SU-DHL-6 (cell line): ENCODE measurements around the gene GSN.

Experiments used
- H2AFZ ChIP-seq: fragments of 200-600 bp; sonication (generic); 2 replicates; pipeline ENCODE4 v1.6.1; 2014; ENCODE audit warnings: low read depth, mild to moderate bottlenecking, moderate library complexity, mixed read lengths, antibody characterized with exemption, low read length; ENCODE audit not compliant: severe bottlenecking
- H3F3A ChIP-seq: fragments of 200-600 bp; shearing (Covaris generic); 2 replicates; pipeline ENCODE4 v1.6.0; 2016; ENCODE audit warnings: antibody characterized with exemption, mild to moderate bottlenecking; ENCODE audit not compliant: insufficient read depth
- H3K27ac ChIP-seq: fragments of 200-600 bp; sonication (generic); 2 replicates; pipeline ENCODE4 v1.5.1; 2016; ENCODE audit warnings: low read depth, mild to moderate bottlenecking, low read length, moderate library complexity, mixed read lengths
- H3K27me3 ChIP-seq: fragments of 200-600 bp; sonication (generic), shearing (Covaris generic); 2 replicates; pipeline ENCODE4 v1.6.0; 2014; ENCODE audit warnings: mild to moderate bottlenecking, low read length
- H3K36me3 ChIP-seq: fragments of 200-600 bp; sonication (generic); 2 replicates; pipeline ENCODE4 v1.6.1; 2014; ENCODE audit warnings: mild to moderate bottlenecking, low read length, mixed read lengths
- H3K4me2 ChIP-seq: fragments of 300-600, 200-600 bp; shearing (Covaris generic), sonication (generic); 2 replicates; pipeline ENCODE4 v1.6.0; 2014; ENCODE audit warnings: low read length, low read depth, mild to moderate bottlenecking; ENCODE audit not compliant: poor library complexity, severe bottlenecking
- H3K4me3 ChIP-seq: fragments of 200-600 bp; sonication (generic); 2 replicates; pipeline ENCODE4 v1.5.1; 2014; ENCODE audit warnings: antibody characterized with exemption, low read length, mild to moderate bottlenecking, mixed read lengths; ENCODE audit not compliant: insufficient read depth, poor library complexity, severe bottlenecking
- H3K79me2 ChIP-seq: fragments of 200-600 bp; sonication (generic); 2 replicates; pipeline ENCODE4 v1.6.1; 2014; ENCODE audit warnings: mild to moderate bottlenecking, low read length, moderate library complexity; ENCODE audit not compliant: insufficient read depth
- H3K9ac ChIP-seq: fragments of 200-600 bp; sonication (generic); 2 replicates; pipeline ENCODE4 v1.7.0; 2014; ENCODE audit warnings: mild to moderate bottlenecking, low read length
- H3K9me2 ChIP-seq: fragments of 200-600 bp; sonication (generic); replicated peaks from 2 replicates; pipeline ENCODE4 v1.6.1; 2014; ENCODE audit warnings: low read length; ENCODE audit not compliant: insufficient read depth
- H3K9me3 ChIP-seq: fragments of 200-600 bp; sonication (generic); 2 replicates; pipeline ENCODE4 v1.6.1; 2014; ENCODE audit warnings: low read length, mixed read lengths; ENCODE audit not compliant: insufficient read depth
- H4K20me1 ChIP-seq: fragments of 200-600 bp; sonication (generic); 2 replicates; pipeline ENCODE4 v1.6.1; 2014; ENCODE audit warnings: low read depth, mild to moderate bottlenecking, antibody characterized with exemption, low read length, moderate library complexity, mixed read lengths
- EZH2phosphoT487 ChIP-seq: fragments of 200-600 bp; sonication (generic), shearing (Covaris generic); conservative IDR thresholded peaks from 2 replicates; pipeline ENCODE4 v1.6.1; 2018; ENCODE audit warnings: mild to moderate bottlenecking, antibody characterized with exemption, low read length, moderate library complexity, mixed read lengths
- TF ChIP-seq, protein P1 (sequence below): fragments of 200-600 bp; sonication (generic); IDR thresholded peaks from one replicate; pipeline ENCODE4 v1.5.1; 2017; ENCODE audit warnings: antibody characterized with exemption, mild to moderate bottlenecking, low read length, moderate library complexity; ENCODE audit not compliant: insufficient read depth, poor library complexity, severe bottlenecking

GSN gene

DNA sequence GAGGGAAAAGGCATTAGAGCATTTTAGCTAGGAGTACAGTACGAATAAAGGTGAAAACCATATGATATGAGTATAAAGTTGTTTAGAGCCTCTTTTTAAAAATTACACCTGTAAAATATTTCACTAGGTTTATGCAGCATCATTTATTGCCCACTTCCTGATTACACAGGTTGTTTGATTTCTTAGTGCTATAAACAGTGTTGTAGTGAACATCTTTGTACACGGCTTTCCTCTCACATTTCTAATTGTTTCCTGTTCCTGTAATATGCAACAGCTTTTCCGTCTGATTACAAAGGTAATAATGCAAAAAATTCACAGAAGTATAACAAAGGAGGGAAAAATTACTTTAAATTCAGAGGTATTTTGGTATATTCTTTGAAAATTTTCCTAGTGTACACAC, 89.0 kb downstream of the GSN start:
- TF ChIP-seq, protein P1, sequence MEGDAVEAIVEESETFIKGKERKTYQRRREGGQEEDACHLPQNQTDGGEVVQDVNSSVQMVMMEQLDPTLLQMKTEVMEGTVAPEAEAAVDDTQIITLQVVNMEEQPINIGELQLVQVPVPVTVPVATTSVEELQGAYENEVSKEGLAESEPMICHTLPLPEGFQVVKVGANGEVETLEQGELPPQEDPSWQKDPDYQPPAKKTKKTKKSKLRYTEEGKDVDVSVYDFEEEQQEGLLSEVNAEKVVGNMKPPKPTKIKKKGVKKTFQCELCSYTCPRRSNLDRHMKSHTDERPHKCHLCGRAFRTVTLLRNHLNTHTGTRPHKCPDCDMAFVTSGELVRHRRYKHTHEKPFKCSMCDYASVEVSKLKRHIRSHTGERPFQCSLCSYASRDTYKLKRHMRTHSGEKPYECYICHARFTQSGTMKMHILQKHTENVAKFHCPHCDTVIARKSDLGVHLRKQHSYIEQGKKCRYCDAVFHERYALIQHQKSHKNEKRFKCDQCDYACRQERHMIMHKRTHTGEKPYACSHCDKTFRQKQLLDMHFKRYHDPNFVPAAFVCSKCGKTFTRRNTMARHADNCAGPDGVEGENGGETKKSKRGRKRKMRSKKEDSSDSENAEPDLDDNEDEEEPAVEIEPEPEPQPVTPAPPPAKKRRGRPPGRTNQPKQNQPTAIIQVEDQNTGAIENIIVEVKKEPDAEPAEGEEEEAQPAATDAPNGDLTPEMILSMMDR, result no peak
- TF ChIP-seq EZH2phosphoT487, result no peak
- Histone ChIP-seq H3K27ac (no peak overlapping the region), H3F3A (no peaks in the 10 kb centered on the region), H2AFZ (no peak overlapping the region), H3K9me3 (no peaks in the 10 kb centered on the region), H3K27me3 (no peaks in the 10 kb centered on the region), H3K36me3 (no peaks in the 10 kb centered on the region), H4K20me1 (no peaks in the 10 kb centered on the region), H3K4me2 (no peak overlapping the region), H3K4me3 (no peak overlapping the region), H3K79me2 (no peaks in the 10 kb centered on the region), H3K9me2 (no peaks in the 10 kb centered on the region), H3K9ac (no peak overlapping the region)

GRCh38 chr9:121358751-121359150, 90.8 kb downstream of the GSN start:
- no peak overlapping the region for H3K9ac ChIP-seq
- no peak overlapping the region for H3K27ac ChIP-seq
- no peak overlapping the region for H2AFZ ChIP-seq
- H3K9me2 ChIP-seq, result no peaks in the 10 kb centered on the region
- H3F3A ChIP-seq, result no peaks in the 10 kb centered on the region
- H3K4me2 ChIP-seq, result no peak overlapping the region
- H3K27me3 ChIP-seq, result no peaks in the 10 kb centered on the region
- no peak overlapping the region for H3K4me3 ChIP-seq
- TF ChIP-seq EZH2phosphoT487, result no peak
- TF ChIP-seq, protein P1, result no peak
- no peaks in the 10 kb centered on the region for H4K20me1 ChIP-seq
- H3K79me2 ChIP-seq, result no peaks in the 10 kb centered on the region
- no peaks in the 10 kb centered on the region for H3K36me3 ChIP-seq
- no peaks in the 10 kb centered on the region for H3K9me3 ChIP-seq

- Histone ChIP-seq H4K20me1 (no peaks in the 10 kb centered on the region), H3K9me2 (no peaks in the 10 kb centered on the region), H2AFZ (no peak overlapping the region), H3K36me3 (no peaks in the 10 kb centered on the region), H3K9me3 (no peaks in the 10 kb centered on the region), H3K4me2 (no peak overlapping the region), H3F3A (no peaks in the 10 kb centered on the region), H3K27me3 (no peaks in the 10 kb centered on the region), H3K27ac (no peak overlapping the region), H3K9ac (no peak overlapping the region), H3K4me3 (no peak overlapping the region), H3K79me2 (no peaks in the 10 kb centered on the region)
- TF ChIP-seq, protein P1, result no peak
- TF ChIP-seq EZH2phosphoT487, result no peak
Measured at GRCh38 chr9:121359351-121360294, 91.7 kb downstream of the GSN start.
